GM21515 (cell line): ENCODE measurements around the gene MTSS2.
"Not testable (repeated sequence)": the region's sequence is repeated elsewhere in the genome, so short reads cannot be mapped to it uniquely, and the experiment has no call there.

ENCODE experiments used
- ATAC-seq: cut with Tn5 transposase; IDR thresholded peaks from one replicate; pipeline ENCODE4 v1.9.1; 2021; ENCODE audit not compliant: unreplicated experiment

The MTSS2 gene

DNA sequence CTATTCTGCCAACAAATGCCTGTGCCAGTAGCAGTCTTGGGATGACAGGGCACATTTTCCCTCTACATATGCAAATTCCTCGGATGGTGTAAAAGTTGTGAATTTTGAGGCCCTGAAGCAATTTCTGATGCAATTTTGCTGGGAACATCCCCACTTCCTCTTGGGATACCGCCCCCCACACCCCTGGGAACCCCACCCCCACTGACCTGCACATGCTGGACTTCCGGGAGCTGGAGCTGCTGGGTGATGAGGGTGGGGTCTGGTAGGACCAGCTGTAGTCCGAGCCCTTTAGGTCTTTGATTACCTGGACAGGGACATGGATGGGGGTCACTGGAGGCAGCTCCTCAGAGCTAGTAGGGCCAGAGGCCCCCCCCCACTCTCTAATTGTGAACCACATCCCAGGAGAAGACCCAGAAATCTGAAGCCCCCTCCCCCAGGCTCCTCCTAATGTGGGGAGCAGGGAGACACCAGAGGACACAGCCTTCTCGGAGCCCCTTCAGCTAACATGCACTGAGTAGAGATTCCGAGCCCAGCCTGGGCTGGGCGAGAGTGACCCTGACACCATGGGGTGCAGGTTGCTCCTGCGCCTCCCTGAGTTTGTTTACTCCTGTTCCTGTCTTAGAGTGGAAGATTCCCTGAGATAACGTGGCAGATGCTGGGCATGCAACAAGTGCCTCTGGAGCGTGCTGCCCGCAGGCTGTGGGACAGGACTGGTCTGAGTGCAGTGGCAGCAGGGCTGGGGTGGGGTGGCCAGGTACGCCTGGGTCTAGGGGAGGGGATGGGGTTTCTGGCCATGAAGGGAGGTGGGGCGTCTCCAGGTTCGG is 9.0 kb downstream of the MTSS2 start:
- ATAC-seq = no peak

GRCh38 chr16:70675851-70676513 is 9.9 kb downstream of the MTSS2 start:
- no peak for ATAC-seq

DNA sequence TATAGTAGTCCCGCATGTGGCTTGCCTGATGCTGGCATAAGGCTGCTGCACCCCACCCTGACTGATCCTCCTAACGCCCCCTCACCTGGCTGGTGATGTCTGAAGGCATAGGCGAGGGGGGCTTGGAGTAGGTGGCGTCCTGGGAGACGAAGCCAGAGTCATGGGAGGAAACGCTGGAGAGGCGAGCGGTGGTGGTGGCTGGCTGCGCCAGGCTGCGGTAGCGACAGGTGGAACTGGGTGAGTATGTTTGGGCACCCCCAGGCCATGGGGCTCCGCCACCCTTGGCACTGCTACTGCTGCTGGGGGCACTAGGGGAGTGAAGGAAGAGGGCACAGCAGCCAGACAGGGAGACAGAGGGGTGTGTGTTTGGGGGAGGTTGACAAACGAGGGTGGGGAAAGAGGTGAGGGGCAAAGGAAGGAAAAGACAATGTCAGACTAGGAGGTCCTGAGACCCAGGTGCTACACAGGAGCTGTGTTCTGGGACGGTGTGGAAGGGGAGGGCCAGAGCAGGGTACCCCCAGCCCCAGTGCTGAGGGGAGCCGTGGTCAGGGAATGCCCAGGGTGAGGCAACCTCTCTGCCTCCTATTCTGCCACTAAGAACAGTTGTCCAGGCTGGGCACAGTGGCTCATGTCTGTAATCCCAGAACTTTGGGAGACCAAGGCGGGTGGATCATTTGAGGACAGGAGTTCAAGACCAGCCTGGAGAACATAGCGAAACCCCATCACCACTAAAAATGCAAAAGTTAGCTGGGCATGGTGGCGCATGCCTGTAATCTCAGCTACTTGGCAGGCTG is 11.4 kb downstream of the MTSS2 start:
- no peak for ATAC-seq

GRCh38 chr16:70670938-70671337 is 14.9 kb downstream of the MTSS2 start:
- not testable (repeated sequence) for ATAC-seq

DNA sequence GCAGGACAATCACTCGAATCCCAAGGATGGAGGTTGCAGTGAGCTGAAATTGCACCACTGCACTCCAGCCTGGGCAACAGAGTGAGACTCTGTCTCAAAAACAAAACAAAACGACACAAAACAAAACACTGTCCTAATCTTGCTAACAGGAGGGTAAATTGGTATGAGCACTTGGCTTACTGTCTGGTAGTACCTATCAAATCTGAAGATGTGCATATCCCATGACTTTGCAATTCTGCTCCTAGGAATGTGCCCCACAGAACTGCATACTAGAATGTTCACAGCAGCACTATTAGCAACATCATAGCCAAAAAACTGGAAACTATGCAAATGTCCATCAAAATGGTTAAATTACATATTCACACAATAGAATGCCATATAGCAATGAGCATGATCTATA is 15.7 kb downstream of the MTSS2 start:
- ATAC-seq = no peak

- no peak for ATAC-seq
Observed at GRCh38 chr16:70665806-70666735, 19.8 kb downstream of the MTSS2 start.

GRCh38 chr16:70665113-70665694 is 20.6 kb downstream of the MTSS2 start:
- ATAC-seq = no peak

GRCh38 chr16:70664325-70665112 is 21.3 kb downstream of the MTSS2 start:
- ATAC-seq = no peak

DNA sequence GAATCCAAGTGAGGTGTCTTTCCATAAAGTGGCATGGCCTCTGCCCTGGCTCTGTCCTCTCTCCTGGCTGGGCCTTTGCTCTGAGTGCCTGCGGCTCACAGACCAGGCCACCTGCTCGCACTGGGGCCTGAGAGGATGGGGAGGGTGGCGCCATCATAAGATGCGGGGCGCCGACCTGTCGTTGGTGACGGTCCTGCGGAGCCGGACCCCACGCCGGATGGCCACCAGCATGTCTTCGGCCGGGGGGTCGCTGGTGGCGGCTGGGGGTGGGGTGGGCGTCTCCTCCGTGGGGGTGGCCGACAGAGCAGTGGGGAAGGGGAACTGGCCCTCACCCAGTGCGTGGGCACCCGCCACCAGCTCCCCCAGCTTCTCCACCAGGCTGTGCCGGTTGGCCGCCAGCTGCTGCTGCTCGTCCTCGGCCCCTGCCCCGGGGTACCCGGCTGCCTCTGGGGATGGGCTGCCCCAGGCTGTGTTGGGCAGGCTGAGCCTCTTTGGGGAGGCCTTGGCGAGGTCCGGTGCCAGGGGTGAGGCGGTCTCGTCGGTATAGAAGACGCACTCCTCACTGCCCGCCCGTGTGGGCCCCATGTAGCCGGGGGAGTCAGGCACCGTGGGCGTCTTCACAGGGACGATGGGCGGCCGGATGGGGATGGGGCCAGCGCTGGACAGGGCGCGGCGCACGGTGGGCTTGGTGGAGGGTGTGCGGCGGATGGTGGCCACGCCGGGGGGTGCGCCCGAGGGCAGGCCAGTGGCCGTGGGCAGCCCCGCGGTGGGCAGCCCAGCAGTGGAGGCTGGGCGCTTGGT is 22.1 kb downstream of the MTSS2 start:
- ATAC-seq = no peak

GRCh38 chr16:70662991-70663523 is 22.8 kb downstream of the MTSS2 start:
- no peak for ATAC-seq

DNA sequence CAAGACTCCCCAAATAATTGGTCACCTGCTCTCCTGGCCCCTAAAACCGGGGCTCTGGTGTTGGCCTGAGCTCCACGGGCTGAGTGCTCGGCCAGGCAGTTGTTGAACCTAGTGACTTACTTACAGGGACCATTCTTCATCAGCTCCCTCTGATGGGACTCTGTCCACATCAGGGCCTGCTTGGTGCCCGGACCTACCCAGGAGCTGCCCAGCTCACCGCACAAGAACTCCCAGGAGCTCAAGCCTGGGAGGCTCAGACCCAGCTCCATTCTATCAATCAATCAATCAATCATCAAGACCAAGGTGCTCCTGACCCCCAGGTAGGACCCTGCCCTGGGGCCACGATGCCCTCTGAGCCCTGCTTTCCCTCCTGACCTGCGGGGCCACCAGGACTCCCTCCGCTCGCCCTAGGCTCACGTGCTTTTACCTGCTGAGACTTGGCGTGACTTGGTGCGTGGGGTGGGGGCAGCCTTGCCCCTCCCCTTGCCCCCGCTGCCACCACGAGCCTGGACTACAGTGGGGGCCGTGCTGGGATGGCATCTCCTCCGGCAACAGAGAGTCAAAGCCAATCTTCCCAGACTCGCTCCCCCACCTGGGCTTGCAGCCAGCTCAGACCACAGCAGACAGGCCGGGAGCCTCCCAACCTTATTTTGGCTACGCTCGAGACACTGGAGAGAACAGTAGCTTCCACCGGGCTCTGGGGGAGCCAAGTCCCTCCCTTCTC is 23.8 kb downstream of the MTSS2 start:
- ATAC-seq = no peak

GRCh38 chr16:70661534-70661917 is 24.3 kb downstream of the MTSS2 start:
- ATAC-seq = no peak

DNA sequence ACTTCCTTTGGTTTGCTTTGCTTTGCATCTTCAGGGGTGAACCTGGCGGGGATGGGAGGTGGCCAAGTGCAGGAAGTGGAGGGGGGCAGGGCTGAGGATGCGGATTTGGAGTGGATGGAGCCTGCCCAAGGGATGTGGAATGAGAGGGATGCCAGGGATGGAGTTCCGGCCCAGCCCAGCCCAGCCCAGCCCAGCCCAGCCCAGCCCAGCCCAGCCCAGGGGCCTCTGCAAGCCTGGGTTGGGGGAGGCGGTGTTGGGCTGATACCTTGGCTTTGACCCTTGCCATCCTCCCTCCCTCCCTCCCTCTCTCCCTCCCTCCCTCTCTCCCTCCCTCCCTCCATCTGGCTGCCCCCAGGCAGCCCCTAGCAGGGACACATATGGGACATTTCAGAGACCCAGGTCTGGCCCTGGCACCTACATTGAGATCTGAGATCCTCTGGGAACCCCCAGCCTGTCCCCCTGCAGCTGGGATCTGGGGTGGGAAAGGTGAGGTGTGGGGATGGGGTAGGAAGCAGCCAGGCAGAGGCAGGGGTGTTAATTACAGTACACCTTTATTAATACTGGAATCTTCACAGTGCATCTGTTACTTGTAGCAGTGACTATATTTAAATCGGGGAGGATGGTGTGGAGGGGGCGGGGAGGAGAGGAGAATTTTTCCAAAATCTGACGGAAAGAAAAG is 25.0 kb downstream of the MTSS2 start:
- ATAC-seq = no peak

- ATAC-seq = no peak
Observed at GRCh38 chr16:70659953-70660671, 25.7 kb downstream of the MTSS2 start.

DNA sequence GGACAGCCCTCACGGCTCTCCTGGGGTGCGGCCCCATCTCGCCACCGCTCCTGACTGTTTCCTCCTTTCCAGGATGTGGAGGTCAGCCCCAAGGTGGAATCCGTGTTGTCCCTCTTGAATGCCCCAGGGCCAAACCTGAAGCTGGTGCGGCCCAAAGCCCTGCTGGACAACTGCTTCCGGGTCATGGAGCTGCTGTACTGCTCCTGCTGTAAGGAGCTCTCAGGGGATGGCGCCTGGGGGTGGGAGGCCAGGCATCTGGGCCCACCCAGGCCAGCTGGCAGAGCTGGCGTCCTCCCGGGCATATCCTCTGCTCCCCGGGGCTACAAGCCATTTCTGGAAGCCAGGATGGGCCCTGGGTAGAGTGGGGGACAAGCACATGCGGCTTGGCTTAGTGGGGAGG is 26.3 kb downstream of the MTSS2 start:
- no peak for ATAC-seq

DNA sequence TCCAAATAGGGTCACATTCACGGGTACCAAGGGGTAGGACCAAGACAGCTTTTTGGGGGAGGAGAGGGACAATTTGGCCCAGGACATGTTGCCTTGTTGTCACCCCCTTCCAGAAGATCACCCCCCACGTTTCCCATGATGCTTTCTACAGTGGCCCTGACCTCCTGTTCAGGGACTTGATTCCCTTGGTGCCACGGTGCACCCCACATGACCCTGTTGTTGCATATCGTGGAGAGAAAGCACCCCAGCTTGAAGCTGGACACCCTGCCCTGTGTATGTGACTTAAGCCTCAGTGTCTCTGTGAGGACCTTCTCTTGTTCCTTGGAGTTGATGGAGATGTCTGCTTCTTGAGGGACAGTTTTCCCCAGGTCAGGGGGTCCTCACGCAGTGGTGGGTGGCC is 26.9 kb downstream of the MTSS2 start:
- no peak for ATAC-seq

- ATAC-seq = no peak
Observed at GRCh38 chr16:70657956-70658355, 27.9 kb downstream of the MTSS2 start.
